Tibial nerve (tissue), 4 donors: ENCODE results near the gene BCL2L11.

Experiments used
- EP300 ChIP-seq, 2 donors: sonication (generic); formaldehyde crosslinking; IDR thresholded peaks; one replicate each; pipeline ENCODE4 v1.6.1; 2017; ENCODE audit warnings: antibody characterized with exemption in 2 of 2, mild to moderate bottlenecking in 1 of 2
- POLR2A ChIP-seq, 2 donors: fragments of 450-650 bp; IDR thresholded peaks; one replicate each; pipeline ENCODE4 v1.6.1; 2017; ENCODE audit warnings: antibody characterized with exemption in 2 of 2, mild to moderate bottlenecking in 2 of 2, moderate library complexity in 2 of 2
- TF ChIP-seq, protein P1 (sequence below), 5 experiments: fragments of 200-600 bp in 3 of 5; fragments of 450-650 bp in 2 of 5; sonication (generic) in 3 of 5; IDR thresholded peaks; one replicate each; pipeline ENCODE4 v1.5.1; 2016 to 2019; ENCODE audit warnings: antibody characterized with exemption in 5 of 5, mild to moderate bottlenecking in 3 of 5, moderate library complexity in 2 of 5

DNA sequence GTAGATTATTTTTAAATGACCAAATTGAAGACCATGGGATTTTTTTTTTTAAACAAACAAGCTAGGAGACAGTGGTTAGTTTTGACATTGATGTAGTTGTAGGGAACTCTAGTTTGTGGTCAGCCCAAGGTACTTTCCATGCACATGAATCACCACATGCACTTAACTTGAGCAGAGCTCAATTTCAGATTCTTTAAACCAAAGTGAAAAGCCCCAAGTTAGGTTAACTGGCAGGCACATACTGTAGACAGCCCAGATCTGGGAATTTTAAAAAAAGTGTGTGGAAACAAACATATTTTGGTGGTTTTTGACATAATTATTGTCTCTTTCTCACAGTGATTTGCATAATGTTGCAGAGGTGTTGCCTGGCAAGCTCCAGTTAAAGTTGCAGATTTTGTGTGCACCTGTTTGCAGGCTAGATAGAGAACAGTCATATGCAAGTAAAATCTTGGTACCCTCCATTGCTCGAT, 88.4 kb downstream of the BCL2L11 start:
- TF ChIP-seq, protein P1, sequence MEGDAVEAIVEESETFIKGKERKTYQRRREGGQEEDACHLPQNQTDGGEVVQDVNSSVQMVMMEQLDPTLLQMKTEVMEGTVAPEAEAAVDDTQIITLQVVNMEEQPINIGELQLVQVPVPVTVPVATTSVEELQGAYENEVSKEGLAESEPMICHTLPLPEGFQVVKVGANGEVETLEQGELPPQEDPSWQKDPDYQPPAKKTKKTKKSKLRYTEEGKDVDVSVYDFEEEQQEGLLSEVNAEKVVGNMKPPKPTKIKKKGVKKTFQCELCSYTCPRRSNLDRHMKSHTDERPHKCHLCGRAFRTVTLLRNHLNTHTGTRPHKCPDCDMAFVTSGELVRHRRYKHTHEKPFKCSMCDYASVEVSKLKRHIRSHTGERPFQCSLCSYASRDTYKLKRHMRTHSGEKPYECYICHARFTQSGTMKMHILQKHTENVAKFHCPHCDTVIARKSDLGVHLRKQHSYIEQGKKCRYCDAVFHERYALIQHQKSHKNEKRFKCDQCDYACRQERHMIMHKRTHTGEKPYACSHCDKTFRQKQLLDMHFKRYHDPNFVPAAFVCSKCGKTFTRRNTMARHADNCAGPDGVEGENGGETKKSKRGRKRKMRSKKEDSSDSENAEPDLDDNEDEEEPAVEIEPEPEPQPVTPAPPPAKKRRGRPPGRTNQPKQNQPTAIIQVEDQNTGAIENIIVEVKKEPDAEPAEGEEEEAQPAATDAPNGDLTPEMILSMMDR (IDR thresholded peaks at IDR 0.05), result no peak
- TF ChIP-seq POLR2A (IDR thresholded peaks at IDR 0.05) (no peak), EP300 (IDR thresholded peaks at IDR 0.05) (no peak)
